IMR-90 (cell line): ENCODE results near the gene AUH. TPM values are rescaled to one million over a fixed set of nuclear protein-coding genes. Genes with fewer than 3 reads are reported as not detected.

Experiments used
- ATAC-seq: fragments of 200-7000 bp; cut with Tn5 transposase; 2 replicates; pipeline ENCODE4 v1.9.1; 2020; ENCODE audit warnings: low read depth, mild to moderate bottlenecking, moderate library complexity
- BruUV-seq: library from RNA; stranded (reverse); fragments of 400-500 nt; replicated peaks from 2 replicates; lab custom pipeline; 2021; lab: Mats Ljungman, UMichigan
- CTCF ChIA-PET: fragments of 300-600 bp; formaldehyde crosslinking; extraction: SDS; loops from one replicate; lab custom pipeline; 2021; ENCODE audit warnings: antibody characterized with exemption; lab: Yijun Ruan, JAX
- POLR2A ChIA-PET: fragments of 300-600 bp; sonication (Branson Sonifier 250); formaldehyde crosslinking; loops from one replicate; lab custom pipeline; 2022; ENCODE audit warnings: antibody characterized with exemption; ENCODE audit not compliant: unreplicated experiment; lab: Charles Lee
- DNase-seq: peaks from one replicate; pipeline ENCODE4 v3.0.0; 2013
- H2AFZ ChIP-seq: replicated peaks from 2 replicates; pipeline ENCODE3; 2013; ENCODE audit warnings: low read length, mild to moderate bottlenecking; ENCODE audit not compliant: poor library complexity
- H2AK5ac ChIP-seq: 2 replicates; pipeline ENCODE4 v1.6.1; 2013; ENCODE audit warnings: low read depth, low read length, inconsistent platforms
- H2AK9ac ChIP-seq: replicated peaks from 2 replicates; pipeline ENCODE3; 2013; ENCODE audit warnings: mild to moderate bottlenecking, low read depth, low read length, moderate library complexity; ENCODE audit not compliant: poor library complexity
- H2BK120ac ChIP-seq: 2 replicates; pipeline ENCODE4 v1.6.1; 2013; ENCODE audit warnings: low read depth, low read length, inconsistent platforms
- H2BK15ac ChIP-seq: 3 replicates; pipeline ENCODE4 v1.6.1; 2013; ENCODE audit warnings: low read depth, low read length, inconsistent platforms
- H2BK20ac ChIP-seq: 2 replicates; pipeline ENCODE4 v1.6.1; 2013; ENCODE audit warnings: low read depth, mild to moderate bottlenecking, inconsistent platforms, low read length, moderate library complexity
- H2BK5ac ChIP-seq: 2 replicates; pipeline ENCODE4 v1.6.1; 2013; ENCODE audit warnings: mild to moderate bottlenecking, low read depth, low read length, inconsistent platforms; ENCODE audit not compliant: poor library complexity, severe bottlenecking
- H3K14ac ChIP-seq: replicated peaks from 2 replicates; pipeline ENCODE4 v1.6.1; 2013; ENCODE audit warnings: low read depth, low read length, inconsistent platforms
- H3K18ac ChIP-seq: 2 replicates; pipeline ENCODE4 v1.6.1; 2013; ENCODE audit warnings: low read depth, low read length, control low read depth
- H3K23ac ChIP-seq: 2 replicates; pipeline ENCODE4 v1.6.1; 2013; ENCODE audit warnings: low read depth, low read length, inconsistent platforms
- H3K27ac ChIP-seq: 2 replicates; pipeline ENCODE4 v1.5.1; 2013; ENCODE audit warnings: mild to moderate bottlenecking, control low read depth, low read length; ENCODE audit not compliant: insufficient read depth
- H3K27me3 ChIP-seq: 2 replicates; pipeline ENCODE4 v1.6.1; 2013; ENCODE audit warnings: low read length; ENCODE audit not compliant: control insufficient read depth, insufficient read depth
- H3K36me3 ChIP-seq: 2 replicates; pipeline ENCODE4 v1.6.1; 2013; ENCODE audit warnings: low read length, mixed read lengths; ENCODE audit not compliant: control insufficient read depth, insufficient read depth
- H3K4ac ChIP-seq: 2 replicates; pipeline ENCODE4 v1.6.1; 2013; ENCODE audit warnings: low read depth, low read length, inconsistent platforms
- H3K4me1 ChIP-seq: 2 replicates; pipeline ENCODE4 v1.6.1; 2013; ENCODE audit warnings: low read length, mixed read lengths; ENCODE audit not compliant: control insufficient read depth, insufficient read depth
- H3K4me2 ChIP-seq: 2 replicates; pipeline ENCODE4 v1.6.1; 2013; ENCODE audit warnings: low read depth, mild to moderate bottlenecking, control low read depth, low read length, moderate library complexity
- H3K4me3 ChIP-seq: 2 replicates; pipeline ENCODE4 v1.5.1; 2013; ENCODE audit warnings: low read depth, mild to moderate bottlenecking, control low read depth, low read length, moderate library complexity; ENCODE audit not compliant: insufficient read depth
- H3K56ac ChIP-seq: 2 replicates; pipeline ENCODE4 v1.6.1; 2013; ENCODE audit warnings: low read length, inconsistent platforms; ENCODE audit not compliant: insufficient read depth; ENCODE audit errors: extremely low read depth
- H3K79me1 ChIP-seq, 2 experiments: 2 replicates each; pipeline ENCODE4 v1.6.1; 2013; ENCODE audit warnings: low read length in 2 of 2, inconsistent platforms in 1 of 2, low read depth in 1 of 2
- H3K9ac ChIP-seq: 2 replicates; pipeline ENCODE4 v1.6.1; 2013; ENCODE audit warnings: low read depth, low read length, control low read depth
- H3K9me1 ChIP-seq: 2 replicates; pipeline ENCODE4 v1.6.1; 2013; ENCODE audit warnings: low read length, inconsistent platforms; ENCODE audit not compliant: insufficient read depth
- H3K9me3 ChIP-seq: 2 replicates; pipeline ENCODE4 v1.6.1; 2013; ENCODE audit warnings: low read length; ENCODE audit not compliant: control insufficient read depth, insufficient read depth
- H4K20me1 ChIP-seq: 2 replicates; pipeline ENCODE4 v1.6.1; 2013; ENCODE audit warnings: low read length, inconsistent platforms; ENCODE audit not compliant: insufficient read depth
- H4K5ac ChIP-seq: 2 replicates; pipeline ENCODE4 v1.6.1; 2013; ENCODE audit warnings: mild to moderate bottlenecking, low read depth, low read length, control low read depth
- H4K8ac ChIP-seq, 2 experiments: 2 replicates each; pipeline ENCODE4 v1.6.1; 2013; ENCODE audit warnings: low read depth in 2 of 2, low read length in 2 of 2, control low read depth in 1 of 2, inconsistent platforms in 1 of 2
- H4K91ac ChIP-seq: 2 replicates; pipeline ENCODE4 v1.6.1; 2013; ENCODE audit warnings: low read depth, low read length, inconsistent platforms; ENCODE audit not compliant: insufficient read depth
- CEBPB ChIP-seq: IDR thresholded peaks from 2 replicates; pipeline ENCODE4 v1.6.1; 2012; ENCODE audit warnings: low read depth, low read length, improper control_type of control experiment
- RAD21 ChIP-seq: IDR thresholded peaks from 2 replicates; pipeline ENCODE4 v1.6.1; 2012; ENCODE audit warnings: low read length, improper control_type of control experiment
- WGBS, 2 experiments: methylation state at CpG; one replicate each; pipeline versions ENCODE4 v1.1.5 to v1.1.7; 2013; ENCODE audit warnings: missing lambda C conversion rate in 2 of 2; ENCODE audit not compliant: insufficient read length in 1 of 2; ENCODE audit errors: extremely low coverage in 2 of 2; 5-methylcytosine and 5-hydroxymethylcytosine counted together
- dilution Hi-C: fragments of 300-500 bp; cut with HindIII; formaldehyde crosslinking; loops from one replicate; pipeline ENCODE4 v1.14.3; 2018; ENCODE audit warnings: low sequenced_read_pairs; ENCODE audit not compliant: unreplicated experiment
- in situ Hi-C: fragments of 300-500 bp; cut with MboI; formaldehyde crosslinking; loops from 3 replicates; pipeline ENCODE4 v1.14.3; 2019; ENCODE audit warnings: low sequenced_read_pairs, inconsistent platforms, mixed read lengths
- intact Hi-C: fragments of 100-400 bp; cut with micrococcal nuclease; formaldehyde crosslinking; loops from 2 replicates; pipeline ENCODE4 v1.10.0; 2022
- polyA plus RNA-seq, 3 experiments: library from polyadenylated mRNA; depleted of rRNA; stranded (reverse); fragments of >200 nt; gene quantifications; 2 replicates each; pipeline ENCODE4 v1.2.3, GENCODE V29; 2012; ENCODE audit warnings: low replicate concordance in 1 of 3
- total RNA-seq: library from RNA; depleted of rRNA; stranded (reverse); fragments of >200 nt; gene quantifications from 2 replicates; pipeline ENCODE4 v1.2.3, GENCODE V29; 2012

AUH gene
- total and polyA plus RNA-seq, 2 of the 4 experiments (the other 2 are of a cell fraction), result 5.9 to 8.1 TPM

- peaks cover 9% of the 10 kb centered on the region for H3K4me1 ChIP-seq
Measured at GRCh38 chr9:91207729-91208418, 153.8 kb downstream of the AUH start.

More at GRCh38 chr9:91207729-91208418, 153.8 kb downstream of the AUH start:
- H2BK15ac ChIP-seq, result 0 out of 3 replicates have a peak overlapping the region, but pooled peaks have one; percentile 30
- peak overlapping the region; percentile 18 for H3K14ac ChIP-seq
- H3K4me3 ChIP-seq, result no peak overlapping the region; the same call in 1 of the 2 replicates
- H4K20me1 ChIP-seq, result no peaks in the 10 kb centered on the region
- H4K8ac ChIP-seq, result peak overlapping the region in 1 of 2 experiments; percentile 25; a peak in 1 of 4 replicates
- no peak for TF ChIP-seq RAD21
- TF ChIP-seq CEBPB, result peak; percentile 88
- ChIA-PET CTCF (interaction anchor here (0.9 to 1.4 kb wide), 3 partner anchors 9 to 60 kb away, joined by 3 to 5 read pairs (median 4); no protein-coding TSS in a partner anchor), POLR2A (no interaction called here)
- peak overlapping the region; percentile 7; the same call in 1 of the 2 replicates for H2BK120ac ChIP-seq
- no peaks in the 10 kb centered on the region for H3K27me3 ChIP-seq
- in situ Hi-C loops (no loop called here), dilution Hi-C loops (no loop called here), intact Hi-C loops (no loop called here)
- no peak overlapping the region for H3K56ac ChIP-seq
- no peak overlapping the region; the same call in 1 of the 2 replicates for H3K4ac ChIP-seq
- H4K5ac ChIP-seq, result peak overlapping the region; percentile 76
- H2AK5ac ChIP-seq, result peak overlapping the region; percentile 12; the same call in 1 of the 2 replicates
- no peaks in the 10 kb centered on the region for H3K9me1 ChIP-seq
- BruUV-seq, result no TSS peak
- peak overlapping the region; percentile 82 for H3K4me2 ChIP-seq
- DNase-seq (peak; percentile 88), ATAC-seq (peak; percentile 95)
- peak overlapping the region; percentile 45 for H2AFZ ChIP-seq
- no peak overlapping the region for H2BK20ac ChIP-seq
- peaks cover under 1% of the 10 kb centered on the region for H3K9me3 ChIP-seq
- peak overlapping the region; percentile 83 for H2BK5ac ChIP-seq
- WGBS, 2 experiments, result 100% methylated on average over 1 of the region's 8 CpGs; no CpG with 5 or more reads in 1 of the 2 experiments
- peak overlapping the region; percentile 38 for H3K9ac ChIP-seq
- no peak overlapping the region; the same call in 1 of the 2 replicates for H3K23ac ChIP-seq
- peak overlapping the region; percentile 84 for H3K18ac ChIP-seq
- no peak overlapping the region; the same call in 1 of the 2 replicates for H4K91ac ChIP-seq
- H3K79me1 ChIP-seq, result no peaks in the 10 kb centered on the region
- peak overlapping the region; percentile 36; the same call in 1 of the 2 replicates for H3K27ac ChIP-seq
- no peak overlapping the region for H2AK9ac ChIP-seq
- no peaks in the 10 kb centered on the region for H3K36me3 ChIP-seq
